HepG2 (cell line): ENCODE data around the gene MAST1. TPM values are rescaled to one million over a fixed set of nuclear protein-coding genes. Genes with fewer than 3 reads are reported as not detected.

Experiments
- CBFB ChIP-seq: sonication (generic); formaldehyde crosslinking; IDR thresholded peaks from 2 replicates; pipeline ENCODE4 v1.4.0; 2020; ENCODE audit warnings: missing genetic modification reagents
- CEBPZ ChIP-seq: IDR thresholded peaks from 2 replicates; pipeline ENCODE4 v1.6.1; 2012; ENCODE audit warnings: low read length, improper control_type of control experiment
- CHD4 ChIP-seq: fragments of 200-600 bp; sonication (generic); IDR thresholded peaks from 2 replicates; pipeline ENCODE4 v1.7.0; 2017; ENCODE audit warnings: mild to moderate bottlenecking, low read length, borderline replicate concordance
- DZIP1 ChIP-seq: sonication (generic); formaldehyde crosslinking; IDR thresholded peaks from 2 replicates; pipeline ENCODE4 v1.5.0; 2020; ENCODE audit warnings: mild to moderate bottlenecking, missing genetic modification reagents
- FOXK2 ChIP-seq: fragments of 450-650 bp; IDR thresholded peaks from 2 replicates; pipeline ENCODE4 v1.6.1; 2016
- HMGXB4 ChIP-seq, 2 experiments: sonication (generic) in 1 of 2; formaldehyde crosslinking in 1 of 2; IDR thresholded peaks; 2 replicates each; pipeline versions ENCODE4 v1.4.0 to v1.6.1; 2018 to 2020; ENCODE audit warnings: missing genetic modification reagents in 2 of 2, borderline replicate concordance in 1 of 2, low read depth in 1 of 2, mild to moderate bottlenecking in 1 of 2, missing biosample characterization in 1 of 2
- HOXA3 ChIP-seq: sonication (generic); formaldehyde crosslinking; IDR thresholded peaks from 2 replicates; pipeline ENCODE4 v1.5.0; 2020; ENCODE audit warnings: missing genetic modification reagents
- KMT2B ChIP-seq: IDR thresholded peaks from 2 replicates; pipeline ENCODE4 v1.6.1; 2016; ENCODE audit warnings: missing genetic modification reagents, missing compliant biosample characterization
- PHF20 ChIP-seq: sonication (generic); formaldehyde crosslinking; IDR thresholded peaks from 2 replicates; pipeline ENCODE4 v1.5.0; 2020; ENCODE audit warnings: mild to moderate bottlenecking, missing genetic modification reagents
- PRMT3 ChIP-seq: sonication (generic); formaldehyde crosslinking; IDR thresholded peaks from 2 replicates; pipeline ENCODE4 v1.8.1; 2022; ENCODE audit warnings: low read depth, mild to moderate bottlenecking, moderate library complexity, missing genetic modification reagents, borderline replicate concordance
- SIX4 ChIP-seq: sonication (generic); formaldehyde crosslinking; IDR thresholded peaks from 2 replicates; pipeline ENCODE4 v1.4.0; 2020; ENCODE audit warnings: missing genetic modification reagents
- TAF1 ChIP-seq: sonication (generic); formaldehyde crosslinking; IDR thresholded peaks from 2 replicates; pipeline ENCODE4 v1.4.0; 2020; ENCODE audit warnings: missing genetic modification reagents
- TBX3 ChIP-seq: fragments of 450-650 bp; IDR thresholded peaks from 2 replicates; pipeline ENCODE4 v1.6.1; 2017; ENCODE audit warnings: antibody characterized with exemption, mild to moderate bottlenecking, inconsistent platforms, borderline replicate concordance
- ZNF143 ChIP-seq: sonication (generic); formaldehyde crosslinking; IDR thresholded peaks from 2 replicates; pipeline ENCODE4 v1.4.0; 2020; ENCODE audit warnings: missing genetic modification reagents
- ZNF333 ChIP-seq: sonication (generic); formaldehyde crosslinking; IDR thresholded peaks from 2 replicates; pipeline ENCODE4 v1.4.0; 2020; ENCODE audit warnings: mild to moderate bottlenecking, missing genetic modification reagents, borderline replicate concordance
- ZNF431 ChIP-seq: sonication (generic); formaldehyde crosslinking; IDR thresholded peaks from 2 replicates; pipeline ENCODE4 v1.9.0; 2022; ENCODE audit warnings: missing genetic modification reagents, low read depth, mild to moderate bottlenecking, borderline replicate concordance
- ZNF451 ChIP-seq: sonication (generic); formaldehyde crosslinking; IDR thresholded peaks from 2 replicates; pipeline ENCODE4 v1.5.0; 2020; ENCODE audit warnings: mild to moderate bottlenecking, missing genetic modification reagents
- ZNF546 ChIP-seq: sonication (generic); formaldehyde crosslinking; conservative IDR thresholded peaks from 2 replicates; pipeline ENCODE4 v1.8.1; 2023; ENCODE audit warnings: mild to moderate bottlenecking, missing genetic modification reagents
- ZNF761 ChIP-seq: sonication (generic); formaldehyde crosslinking; conservative IDR thresholded peaks from 2 replicates; pipeline ENCODE4 v1.4.0; 2020; ENCODE audit warnings: mild to moderate bottlenecking, missing genetic modification reagents
- polyA plus RNA-seq, 8 experiments: library from polyadenylated mRNA; depleted of rRNA in 3 of 8; stranded (reverse) in 7 of 8; unstranded in 1 of 8; fragments of >200 nt; fragmentation: Illumina TruSeq in 4 of 8; extraction: Trizol in 4 of 8; gene quantifications; 2 replicates each; pipeline versions ENCODE4 v1.2.1 to v1.2.3, GENCODE V29; 2011 to 2016; ENCODE audit warnings: low read depth in 4 of 8, missing spikeins in 1 of 8, mixed read lengths in 1 of 8; ENCODE audit not compliant: insufficient read depth in 1 of 8
- total RNA-seq, 5 experiments: library from RNA; depleted of rRNA; stranded (reverse); fragments of >200 nt; fragmentation: Illumina TruSeq; extraction: Trizol; gene quantifications; 2 replicates each; pipeline ENCODE4 v1.2.3, GENCODE V29; 2016; ENCODE audit warnings: low read depth in 1 of 5
- TF ChIP-seq, protein P1 (sequence below): sonication (generic); formaldehyde crosslinking; IDR thresholded peaks from 2 replicates; pipeline ENCODE4 v1.5.1; 2020; ENCODE audit warnings: mild to moderate bottlenecking, missing genetic modification reagents, moderate library complexity

Gene MAST1
- total and polyA plus RNA-seq, 2 of the 13 experiments (the other 11 are each of a cell fraction or from before 2014, with no cell fraction given), result 0.73 to 4.7 TPM

GRCh38 chr19:12806242-12807081 is 31.9 kb upstream of the MAST1 start, which contains the start of gene RNASEH2A (continued):
- TF ChIP-seq ZNF451 (CRISPR knock-in tag), result peak; percentile 62; the same call in 1 of the 2 replicates
- 0 out of 2 replicates have a peak, but pooled peaks have one; percentile 72 for TF ChIP-seq ZNF546 (CRISPR knock-in tag)
- TF ChIP-seq ZNF761 (CRISPR knock-in tag), result 0 out of 2 replicates have a peak, but pooled peaks have one; percentile 65
- TF ChIP-seq DZIP1 (CRISPR knock-in tag), result 0 out of 2 replicates have a peak, but pooled peaks have one; percentile 24
- TF ChIP-seq, protein P1, sequence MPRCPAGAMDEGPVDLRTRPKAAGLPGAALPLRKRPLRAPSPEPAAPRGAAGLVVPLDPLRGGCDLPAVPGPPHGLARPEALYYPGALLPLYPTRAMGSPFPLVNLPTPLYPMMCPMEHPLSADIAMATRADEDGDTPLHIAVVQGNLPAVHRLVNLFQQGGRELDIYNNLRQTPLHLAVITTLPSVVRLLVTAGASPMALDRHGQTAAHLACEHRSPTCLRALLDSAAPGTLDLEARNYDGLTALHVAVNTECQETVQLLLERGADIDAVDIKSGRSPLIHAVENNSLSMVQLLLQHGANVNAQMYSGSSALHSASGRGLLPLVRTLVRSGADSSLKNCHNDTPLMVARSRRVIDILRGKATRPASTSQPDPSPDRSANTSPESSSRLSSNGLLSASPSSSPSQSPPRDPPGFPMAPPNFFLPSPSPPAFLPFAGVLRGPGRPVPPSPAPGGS (CRISPR knock-in tag), result peak; percentile 98; the same call in 1 of the 2 replicates
- TF ChIP-seq PHF20 (CRISPR knock-in tag), result peak; percentile 85
- TF ChIP-seq TBX3, result no peak
- TF ChIP-seq CEBPZ, result no peak
- TF ChIP-seq PRMT3 (CRISPR knock-in tag), result no peak
- peak; percentile 59; the same call in 1 of the 2 replicates for TF ChIP-seq CBFB (CRISPR knock-in tag)
- TF ChIP-seq TAF1 (CRISPR knock-in tag), result peak; percentile 84
- TF ChIP-seq KMT2B (CRISPR knock-in tag), result peak; percentile 79
- TF ChIP-seq ZNF143 (CRISPR knock-in tag), result peak; percentile 99
- TF ChIP-seq FOXK2, result no peak
- no peak for TF ChIP-seq CHD4
- peak; percentile 91 for TF ChIP-seq HOXA3 (CRISPR knock-in tag)
- peak; percentile 80 to 86 for TF ChIP-seq HMGXB4 (CRISPR knock-in tag; IDR thresholded peaks at IDR 0.05; ENCODE audit: borderline replicate concordance in 1 of 2, low read depth in 1 of 2)
- TF ChIP-seq ZNF333 (CRISPR knock-in tag), result 0 out of 2 replicates have a peak, but pooled peaks have one; percentile 54
- TF ChIP-seq ZNF431 (CRISPR knock-in tag), result 0 out of 2 replicates have a peak, but pooled peaks have one; percentile 58
- TF ChIP-seq SIX4 (CRISPR knock-in tag), result no peak
